Smooth muscle cell (in vitro differentiated cells): ENCODE measurements around the gene CD96. TPM values are rescaled to one million over a fixed set of nuclear protein-coding genes. Genes with fewer than 3 reads are reported as not detected.

ENCODE experiments used
- DNase-seq: peaks from one replicate; lab custom pipeline; 2025; ENCODE audit not compliant: unreplicated experiment; lab: John Stamatoyannopoulos, UW
- H2AFZ ChIP-seq: fragments of 200-600 bp; sonication (generic); 2 replicates; pipeline ENCODE4 v1.6.0; 2016; ENCODE audit warnings: antibody characterized with exemption, low read depth, mild to moderate bottlenecking
- H3F3A ChIP-seq: fragments of 200-600 bp; sonication (generic); 2 replicates; pipeline ENCODE4 v1.6.0; 2017; ENCODE audit warnings: antibody characterized with exemption, low read depth
- H3K27ac ChIP-seq: fragments of 200-600 bp; sonication (generic); 2 replicates; pipeline ENCODE4 v1.5.1; 2016; ENCODE audit warnings: low read depth, mild to moderate bottlenecking
- H3K27me3 ChIP-seq: fragments of 200-600 bp; sonication (generic); 2 replicates; pipeline ENCODE4 v1.6.1; 2016; ENCODE audit warnings: low read depth, mild to moderate bottlenecking
- H3K36me3 ChIP-seq: fragments of 200-600 bp; sonication (generic); 2 replicates; pipeline ENCODE4 v1.5.1; 2016; ENCODE audit warnings: low read depth
- H3K4me1 ChIP-seq: fragments of 200-600 bp; sonication (generic); 2 replicates; pipeline ENCODE4 v1.5.1; 2016; ENCODE audit warnings: low read depth
- H3K4me2 ChIP-seq: fragments of 200-600 bp; sonication (generic); 2 replicates; pipeline ENCODE4 v1.6.0; 2016; ENCODE audit warnings: mild to moderate bottlenecking
- H3K4me3 ChIP-seq: fragments of 200-600 bp; sonication (generic); 2 replicates; pipeline ENCODE4 v1.5.1; 2016; ENCODE audit warnings: mild to moderate bottlenecking
- H3K79me2 ChIP-seq: fragments of 200-600 bp; sonication (generic); 2 replicates; pipeline ENCODE4 v1.6.0; 2016; ENCODE audit warnings: low read depth, mild to moderate bottlenecking
- H3K9ac ChIP-seq: fragments of 200-600 bp; sonication (generic); 2 replicates; pipeline ENCODE4 v1.6.0; 2016; ENCODE audit warnings: low read depth
- H3K9me3 ChIP-seq: fragments of 200-600 bp; sonication (generic); replicated peaks from 2 replicates; pipeline ENCODE4 v1.5.1; 2016; ENCODE audit warnings: low read depth
- H4K20me1 ChIP-seq: fragments of 200-600 bp; sonication (generic); 2 replicates; pipeline ENCODE4 v1.6.0; 2016; ENCODE audit warnings: low read depth
- CTCF ChIP-seq: fragments of 200-600 bp; sonication (generic); IDR thresholded peaks from 2 replicates; pipeline ENCODE4 v1.5.1; 2017; ENCODE audit warnings: borderline replicate concordance, mild to moderate bottlenecking, antibody characterized with exemption; ENCODE audit not compliant: insufficient read depth, poor library complexity, severe bottlenecking
- WGBS: methylation state at CpG from one replicate; pipeline ENCODE4 v1.1.7; 2016; ENCODE audit warnings: low lambda C conversion rate; 5-methylcytosine and 5-hydroxymethylcytosine counted together
- polyA plus RNA-seq: library from polyadenylated mRNA; unstranded; fragments of >200 nt; fragmentation: Nextera tagmentation; extraction: Ambion mirVana; gene quantifications from 2 replicates; pipeline ENCODE4 v1.2.1, GENCODE V29; 2016
- total RNA-seq: library from RNA; depleted of rRNA; stranded (reverse); fragments of >200 nt; gene quantifications from 2 replicates; pipeline ENCODE4 v1.2.3, GENCODE V29; 2014

The CD96 gene
- total and polyA plus RNA-seq, 2 experiments from 2014 or later, result 0.09 to 0.46 TPM

DNA sequence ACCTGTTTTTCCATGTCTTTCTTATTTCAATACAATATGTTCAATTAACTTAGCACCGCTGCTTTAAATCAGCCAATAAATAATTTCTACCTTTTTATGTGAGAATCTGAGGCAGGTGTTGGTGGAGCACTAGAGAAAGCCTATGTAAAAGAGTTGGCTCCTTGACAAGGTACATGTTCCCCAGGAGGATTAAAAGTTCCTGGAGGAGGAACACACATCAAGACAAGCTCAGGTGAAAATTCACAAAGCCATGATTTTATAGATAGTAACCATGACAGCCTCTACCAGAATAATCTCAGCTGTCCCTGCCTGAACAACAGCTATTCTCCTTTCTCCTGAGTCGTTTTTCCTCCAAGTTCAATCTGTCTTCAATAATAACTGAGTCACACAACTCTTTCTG lies 56.6 kb downstream of the CD96 start:
- Histone ChIP-seq H3K79me2 (no peaks in the 10 kb centered on the region), H3K9ac (no peak overlapping the region), H3K27ac (no peak overlapping the region), H3K9me3 (no peaks in the 10 kb centered on the region), H3K4me2 (no peak overlapping the region), H2AFZ (no peak overlapping the region), H3K4me3 (no peak overlapping the region), H3K4me1 (no peaks in the 10 kb centered on the region), H3F3A (no peaks in the 10 kb centered on the region), H4K20me1 (no peaks in the 10 kb centered on the region), H3K27me3 (no peaks in the 10 kb centered on the region), H3K36me3 (no peaks in the 10 kb centered on the region)
- TF ChIP-seq CTCF, result no peak
- WGBS, result 80% methylated on average over 2 of the region's 2 CpGs
- DNase-seq, result no peak

DNA sequence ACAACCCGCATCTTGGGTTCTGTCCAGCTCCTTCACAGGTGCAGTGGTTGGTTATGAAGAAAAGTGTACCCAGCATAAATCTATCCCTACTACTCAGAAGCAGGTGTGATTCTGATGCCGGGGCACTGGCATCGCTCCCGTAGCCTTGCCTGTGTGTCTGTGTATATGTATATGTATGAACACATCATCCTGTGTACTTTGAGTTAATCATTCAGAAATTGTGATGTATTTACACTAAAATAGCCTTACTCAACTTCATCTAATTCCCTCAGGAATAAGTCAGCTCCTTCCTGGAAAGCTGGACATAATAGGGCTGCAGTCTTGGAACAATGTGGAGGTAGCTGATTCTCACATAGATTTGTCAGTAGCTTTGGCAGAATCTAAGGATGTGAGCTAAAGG lies 59.8 kb downstream of the CD96 start:
- 94% methylated on average over 4 of the region's 4 CpGs for WGBS
- no peaks in the 10 kb centered on the region for H3K27me3 ChIP-seq

GRCh38 chr3:111603679-111604078 lies 61.7 kb downstream of the CD96 start:
- H3K4me2 ChIP-seq, result no peak overlapping the region
- TF ChIP-seq CTCF, result no peak
- no peak overlapping the region for H2AFZ ChIP-seq
- H3K4me1 ChIP-seq, result no peaks in the 10 kb centered on the region
- H3K79me2 ChIP-seq, result no peaks in the 10 kb centered on the region
- no peaks in the 10 kb centered on the region for H4K20me1 ChIP-seq
- no peak for DNase-seq
- H3K9ac ChIP-seq, result no peak overlapping the region
- no peak overlapping the region for H3K27ac ChIP-seq
- 94% methylated on average over 1 of the region's 1 CpG for WGBS
- H3K36me3 ChIP-seq, result no peaks in the 10 kb centered on the region
- no peaks in the 10 kb centered on the region for H3K9me3 ChIP-seq
- H3F3A ChIP-seq, result no peaks in the 10 kb centered on the region
- no peaks in the 10 kb centered on the region for H3K27me3 ChIP-seq
- no peak overlapping the region for H3K4me3 ChIP-seq

More for the DNA sequence above, 59.8 kb downstream of the CD96 start:
- Histone ChIP-seq H3K36me3 (no peaks in the 10 kb centered on the region), H3K9me3 (no peaks in the 10 kb centered on the region), H3K27ac (no peak overlapping the region), H3K4me3 (no peak overlapping the region), H3K4me1 (no peaks in the 10 kb centered on the region), H3K9ac (no peak overlapping the region), H2AFZ (no peak overlapping the region), H3K4me2 (no peak overlapping the region), H3F3A (no peaks in the 10 kb centered on the region), H4K20me1 (no peaks in the 10 kb centered on the region), H3K79me2 (no peaks in the 10 kb centered on the region)
- DNase-seq, result no peak
- no peak for TF ChIP-seq CTCF

DNA sequence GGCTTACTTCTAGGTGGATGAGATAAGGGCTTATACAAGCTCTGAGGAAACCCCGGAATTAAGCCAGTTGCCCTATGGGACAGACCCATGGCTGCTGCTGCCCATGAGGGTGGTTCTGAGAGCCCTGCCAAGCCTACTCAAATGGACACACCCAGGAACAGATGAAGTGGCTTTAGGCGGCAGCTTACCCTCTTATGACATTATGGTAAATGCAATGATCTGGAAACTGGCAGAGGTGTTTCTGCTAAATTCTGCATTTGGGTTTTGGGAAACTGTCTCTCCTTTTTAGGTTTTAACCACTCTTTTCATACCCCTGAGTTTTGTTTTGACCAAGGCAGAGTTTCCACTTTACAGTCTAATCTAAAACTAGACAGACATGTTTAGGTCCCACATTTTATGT lies 62.1 kb downstream of the CD96 start:
- no peak overlapping the region for H3K4me2 ChIP-seq
- no peaks in the 10 kb centered on the region for H4K20me1 ChIP-seq
- H3K27me3 ChIP-seq, result no peaks in the 10 kb centered on the region
- no peak for TF ChIP-seq CTCF
- DNase-seq, result no peak
- no peaks in the 10 kb centered on the region for H3K36me3 ChIP-seq
- H3K9me3 ChIP-seq, result no peaks in the 10 kb centered on the region
- H3K9ac ChIP-seq, result no peak overlapping the region
- no peak overlapping the region for H3K27ac ChIP-seq
- 91% methylated on average over 2 of the region's 2 CpGs for WGBS
- no peaks in the 10 kb centered on the region for H3F3A ChIP-seq
- H3K79me2 ChIP-seq, result no peaks in the 10 kb centered on the region
- H2AFZ ChIP-seq, result no peak overlapping the region
- no peaks in the 10 kb centered on the region for H3K4me1 ChIP-seq
- H3K4me3 ChIP-seq, result no peak overlapping the region
